H9 (cell line): Measurements from ENCODE around the gene MRTO4. TPM values are rescaled to one million over a fixed set of nuclear protein-coding genes. Genes with fewer than 3 reads are reported as not detected.
"Not testable (repeated sequence)": the region's sequence is repeated elsewhere in the genome, so short reads cannot be mapped to it uniquely, and the experiment has no call there.

Experiments
- DNase-seq: peaks from one replicate; pipeline ENCODE4 v3.0.0-alpha.2; 2017
- H2AFZ ChIP-seq: one replicate; pipeline ENCODE4 v1.6.1; 2013; ENCODE audit warnings: mild to moderate bottlenecking, low read length, control low read depth, moderate library complexity
- H2AK5ac ChIP-seq: 2 replicates; pipeline ENCODE4 v1.6.1; 2013; ENCODE audit warnings: low read length, control low read depth, mixed read lengths; ENCODE audit not compliant: insufficient read length
- H2BK120ac ChIP-seq: one replicate; pipeline ENCODE4 v1.6.1; 2013; ENCODE audit warnings: low read depth, mild to moderate bottlenecking, low read length, control low read depth, inconsistent platforms; ENCODE audit not compliant: poor library complexity, severe bottlenecking
- H2BK12ac ChIP-seq: 2 replicates; pipeline ENCODE4 v1.6.1; 2013; ENCODE audit warnings: low read length, control low read depth, mixed read lengths, low read depth; ENCODE audit not compliant: insufficient read length
- H2BK15ac ChIP-seq: 2 replicates; pipeline ENCODE4 v1.6.1; 2013; ENCODE audit warnings: low read depth, low read length, control low read depth
- H2BK20ac ChIP-seq: one replicate; pipeline ENCODE4 v1.6.1; 2013; ENCODE audit warnings: low read depth, mild to moderate bottlenecking, low read length, control low read depth, inconsistent platforms; ENCODE audit not compliant: poor library complexity, severe bottlenecking
- H2BK5ac ChIP-seq: 2 replicates; pipeline ENCODE4 v1.6.1; 2013; ENCODE audit warnings: low read length, control low read depth, mixed read lengths; ENCODE audit not compliant: insufficient read length
- H3K14ac ChIP-seq: 2 replicates; pipeline ENCODE4 v1.6.1; 2013; ENCODE audit warnings: low read length, control low read depth; ENCODE audit not compliant: insufficient read depth
- H3K18ac ChIP-seq: 2 replicates; pipeline ENCODE4 v1.6.1; 2013; ENCODE audit warnings: low read depth, mild to moderate bottlenecking, mixed read lengths, low read length, control low read depth; ENCODE audit not compliant: insufficient read length
- H3K23ac ChIP-seq: 2 replicates; pipeline ENCODE4 v1.6.1; 2013; ENCODE audit warnings: low read length, control low read depth, mixed read lengths, low read depth; ENCODE audit not compliant: insufficient read length
- H3K23me2 ChIP-seq: 2 replicates; pipeline ENCODE4 v1.6.1; 2013; ENCODE audit warnings: low read depth, mild to moderate bottlenecking, mixed read lengths, low read length, control low read depth; ENCODE audit not compliant: insufficient read length, poor library complexity, severe bottlenecking
- H3K27ac ChIP-seq: 2 replicates; pipeline ENCODE4 v1.5.1; 2013; ENCODE audit warnings: low read length, control low read depth, mixed read lengths, low read depth; ENCODE audit not compliant: insufficient read length
- H3K27me3 ChIP-seq: 2 replicates; pipeline ENCODE4 v1.6.1; 2013; ENCODE audit warnings: low read length, control low read depth, inconsistent platforms; ENCODE audit not compliant: insufficient read depth
- H3K4ac ChIP-seq: 2 replicates; pipeline ENCODE4 v1.6.1; 2013; ENCODE audit warnings: low read depth, mild to moderate bottlenecking, control low read depth, inconsistent platforms, low read length, moderate library complexity
- H3K4me1 ChIP-seq: 2 replicates; pipeline ENCODE4 v1.6.1; 2013; ENCODE audit warnings: low read length, control low read depth, inconsistent platforms; ENCODE audit not compliant: insufficient read depth
- H3K4me2 ChIP-seq: 2 replicates; pipeline ENCODE4 v1.6.1; 2013; ENCODE audit warnings: low read length, control low read depth, mixed read lengths; ENCODE audit not compliant: insufficient read length, insufficient read depth
- H3K56ac ChIP-seq: 2 replicates; pipeline ENCODE4 v1.6.1; 2013; ENCODE audit warnings: low read depth, mild to moderate bottlenecking, mixed read lengths, low read length, control low read depth; ENCODE audit not compliant: insufficient read length
- H3K79me1 ChIP-seq: 2 replicates; pipeline ENCODE4 v1.6.1; 2013; ENCODE audit warnings: low read depth, mild to moderate bottlenecking, moderate library complexity, low read length, control low read depth, inconsistent platforms; ENCODE audit not compliant: insufficient read depth, poor library complexity, severe bottlenecking
- H3K79me2 ChIP-seq: 2 replicates; pipeline ENCODE4 v1.6.1; 2013; ENCODE audit warnings: low read length, control low read depth, inconsistent platforms; ENCODE audit not compliant: insufficient read depth
- H3K9ac ChIP-seq: 2 replicates; pipeline ENCODE4 v1.6.1; 2013; ENCODE audit warnings: low read length, control low read depth, mixed read lengths; ENCODE audit not compliant: insufficient read length; ENCODE audit errors: extremely low read depth
- H3K9me3 ChIP-seq: one replicate; pipeline ENCODE4 v1.6.1; 2013; ENCODE audit warnings: low read depth, low read length, inconsistent platforms; ENCODE audit not compliant: control insufficient read depth
- H3T11ph ChIP-seq: one replicate; pipeline ENCODE4 v1.6.1; 2013; ENCODE audit warnings: mild to moderate bottlenecking, low read length, control low read depth, inconsistent platforms
- H4K20me1 ChIP-seq: one replicate; pipeline ENCODE4 v1.6.1; 2013; ENCODE audit not compliant: control insufficient read depth, insufficient read length, insufficient read depth
- H4K5ac ChIP-seq: 2 replicates; pipeline ENCODE4 v1.6.1; 2013; ENCODE audit warnings: low read depth, mild to moderate bottlenecking, mixed read lengths, low read length, control low read depth; ENCODE audit not compliant: insufficient read length
- H4K8ac ChIP-seq: replicated peaks from 2 replicates; pipeline ENCODE4 v1.6.1; 2013; ENCODE audit warnings: low read length, control low read depth, mixed read lengths, low read depth; ENCODE audit not compliant: insufficient read length
- H4K91ac ChIP-seq: 2 replicates; pipeline ENCODE4 v1.6.1; 2013; ENCODE audit warnings: low read depth, mild to moderate bottlenecking, moderate library complexity, mixed read lengths, low read length, control low read depth; ENCODE audit not compliant: insufficient read length
- H3K27ac Mint-ChIP-seq, 3 experiments: 2 replicates in 2 of 3; 3 replicates in 1 of 3; pipeline ENCODE4 v1.8.0; 2020 to 2021; ENCODE audit warnings: mixed read lengths in 3 of 3, mild to moderate bottlenecking in 1 of 3, moderate library complexity in 1 of 3
- H3K27me3 Mint-ChIP-seq: 2 replicates; pipeline ENCODE4 v1.8.0; 2021; ENCODE audit warnings: low read depth, mild to moderate bottlenecking, moderate library complexity, mixed read lengths
- H3K36me3 Mint-ChIP-seq, 3 experiments: 2 replicates in 2 of 3; 3 replicates in 1 of 3; pipeline ENCODE4 v1.8.0; 2020 to 2021; ENCODE audit warnings: low read depth in 3 of 3, mixed read lengths in 3 of 3; ENCODE audit not compliant: insufficient read depth in 1 of 3
- H3K4me1 Mint-ChIP-seq, 2 experiments: 2 replicates each; pipeline ENCODE4 v1.8.0; 2020; ENCODE audit warnings: mixed read lengths in 2 of 2
- H3K4me3 Mint-ChIP-seq, 2 experiments: 2 replicates in 1 of 2; 3 replicates in 1 of 2; pipeline ENCODE4 v1.8.0; 2020 to 2021; ENCODE audit warnings: mild to moderate bottlenecking in 2 of 2, mixed read lengths in 2 of 2, moderate library complexity in 1 of 2
- H3K9me3 Mint-ChIP-seq, 2 experiments: 2 replicates in 1 of 2; 3 replicates in 1 of 2; pipeline ENCODE4 v1.8.0; 2020; ENCODE audit warnings: mild to moderate bottlenecking in 2 of 2, mixed read lengths in 2 of 2, moderate library complexity in 1 of 2
- WGBS: extraction: QIAGEN DNeasy Blood & Tissue Kit; methylation state at CpG from one replicate; pipeline ENCODE4 v1.1.7; 2013; ENCODE audit warnings: missing lambda C conversion rate, low lambda C conversion rate, mixed read lengths; ENCODE audit not compliant: insufficient read length; ENCODE audit errors: extremely low coverage; 5-methylcytosine and 5-hydroxymethylcytosine counted together
- total RNA-seq: library from RNA; stranded (reverse); gene quantifications from 2 replicates; pipeline ENCODE4 v1.2.1, GENCODE V29; 2021
- TF ChIP-seq, protein P1 (sequence below): fragments of 200-600 bp; sonication (generic); conservative IDR thresholded peaks from 3 replicates; pipeline ENCODE4 v1.8.0; 2021; ENCODE audit warnings: antibody characterized with exemption, mild to moderate bottlenecking

Gene MRTO4
- total RNA-seq, 1 experiment from 2014 or later, result 78.3 TPM

GRCh38 chr1:19273106-19273843 is 21.7 kb downstream of the MRTO4 start:
- no peak overlapping the region for H4K8ac ChIP-seq
- H2BK5ac ChIP-seq, result no peak overlapping the region
- no peaks in the 10 kb centered on the region; the same call in 1 of the 2 replicates for H3K27me3 Mint-ChIP-seq
- H3K27ac ChIP-seq, result no peak overlapping the region
- H3K18ac ChIP-seq, result no peak overlapping the region
- no peaks in the 10 kb centered on the region for H3K4me1 ChIP-seq
- no peaks in the 10 kb centered on the region for H3K79me2 ChIP-seq
- H3K4ac ChIP-seq, result no peak overlapping the region
- no peaks in the 10 kb centered on the region for H3K4me1 Mint-ChIP-seq
- no peak overlapping the region for H4K91ac ChIP-seq
- peak overlapping the region in 2 of 3 experiments; percentile 18 to 72; a peak in 3 of 7 replicates for H3K27ac Mint-ChIP-seq
- H3K56ac ChIP-seq, result no peak overlapping the region
- TF ChIP-seq, protein P1, sequence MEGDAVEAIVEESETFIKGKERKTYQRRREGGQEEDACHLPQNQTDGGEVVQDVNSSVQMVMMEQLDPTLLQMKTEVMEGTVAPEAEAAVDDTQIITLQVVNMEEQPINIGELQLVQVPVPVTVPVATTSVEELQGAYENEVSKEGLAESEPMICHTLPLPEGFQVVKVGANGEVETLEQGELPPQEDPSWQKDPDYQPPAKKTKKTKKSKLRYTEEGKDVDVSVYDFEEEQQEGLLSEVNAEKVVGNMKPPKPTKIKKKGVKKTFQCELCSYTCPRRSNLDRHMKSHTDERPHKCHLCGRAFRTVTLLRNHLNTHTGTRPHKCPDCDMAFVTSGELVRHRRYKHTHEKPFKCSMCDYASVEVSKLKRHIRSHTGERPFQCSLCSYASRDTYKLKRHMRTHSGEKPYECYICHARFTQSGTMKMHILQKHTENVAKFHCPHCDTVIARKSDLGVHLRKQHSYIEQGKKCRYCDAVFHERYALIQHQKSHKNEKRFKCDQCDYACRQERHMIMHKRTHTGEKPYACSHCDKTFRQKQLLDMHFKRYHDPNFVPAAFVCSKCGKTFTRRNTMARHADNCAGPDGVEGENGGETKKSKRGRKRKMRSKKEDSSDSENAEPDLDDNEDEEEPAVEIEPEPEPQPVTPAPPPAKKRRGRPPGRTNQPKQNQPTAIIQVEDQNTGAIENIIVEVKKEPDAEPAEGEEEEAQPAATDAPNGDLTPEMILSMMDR, result no peak
- no peaks in the 10 kb centered on the region for H3K79me1 ChIP-seq
- H2AK5ac ChIP-seq, result no peak overlapping the region
- H2BK120ac ChIP-seq, result no peak overlapping the region
- no peak for DNase-seq
- H2BK15ac ChIP-seq, result no peak overlapping the region
- H3K9me3 Mint-ChIP-seq, result no peaks in the 10 kb centered on the region; a peak in 2 of 5 replicates
- no peak overlapping the region for H4K5ac ChIP-seq
- H3K4me2 ChIP-seq, result no peak overlapping the region
- H2BK12ac ChIP-seq, result no peak overlapping the region
- no peak overlapping the region for H3K14ac ChIP-seq
- H3K36me3 Mint-ChIP-seq, result 0 out of 7 replicates have a peak, but pooled peaks cover 0 to 1% (median 0%) of the 10 kb centered on the region in 3 experiments
- no peaks in the 10 kb centered on the region for H3K9me3 ChIP-seq
- no peak overlapping the region for H3K9ac ChIP-seq
- H3K4me3 Mint-ChIP-seq, result no peak overlapping the region
- no peaks in the 10 kb centered on the region for H3K23me2 ChIP-seq
- H2AFZ ChIP-seq, result no peak overlapping the region
- H3T11ph ChIP-seq, result no peak overlapping the region
- no peaks in the 10 kb centered on the region for H3K27me3 ChIP-seq
- no peak overlapping the region for H3K23ac ChIP-seq
- no peaks in the 10 kb centered on the region for H4K20me1 ChIP-seq
- no peak overlapping the region for H2BK20ac ChIP-seq
- WGBS, result no CpG with 5 or more reads among the region's 22 CpGs

DNA sequence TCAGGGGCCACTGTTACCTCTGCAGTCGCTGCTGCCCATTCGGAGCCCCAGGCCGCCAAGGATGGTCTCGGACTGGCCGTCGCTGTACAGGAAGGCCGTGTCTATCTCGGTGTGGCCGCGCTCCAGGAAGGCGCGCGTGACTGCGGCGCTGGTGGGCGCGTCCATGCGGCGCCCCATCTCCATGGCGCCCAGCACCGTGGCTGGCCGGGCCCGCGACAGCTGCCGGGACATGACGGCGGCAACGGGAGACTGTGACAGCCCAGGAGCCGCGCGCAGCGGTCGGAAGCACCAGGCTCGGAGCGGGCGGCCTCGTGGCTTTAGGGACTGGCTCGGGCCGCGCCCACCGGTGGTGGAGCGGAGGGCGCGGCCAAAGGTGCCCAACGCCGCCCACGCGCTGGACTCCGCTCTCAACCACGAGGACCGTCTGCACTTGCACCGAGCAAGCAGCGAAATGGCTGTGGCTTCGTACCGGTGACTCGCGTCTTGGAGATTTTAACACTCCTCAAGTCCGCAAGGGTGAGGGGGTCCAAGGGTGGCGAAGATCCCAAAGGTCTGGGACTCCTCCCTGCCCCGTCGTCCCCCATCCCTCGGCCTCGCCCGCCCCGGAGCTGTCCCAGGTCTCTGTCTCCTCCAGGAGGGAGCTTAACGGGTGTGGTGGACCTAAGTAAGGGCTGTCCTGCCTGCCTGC is 22.4 kb downstream of the MRTO4 start:
- H3K27ac ChIP-seq, H3K56ac ChIP-seq, H3K4me1 Mint-ChIP-seq, H3K9me3 Mint-ChIP-seq, H3K4me1 ChIP-seq, H3K14ac ChIP-seq, H3K18ac ChIP-seq, H3K36me3 Mint-ChIP-seq, H2AK5ac ChIP-seq, H3K23ac ChIP-seq, H3K4me2 ChIP-seq, H3K27me3 Mint-ChIP-seq, H2BK12ac ChIP-seq, H2AFZ ChIP-seq, H3K9ac ChIP-seq, H3K79me1 ChIP-seq, H3K4me3 Mint-ChIP-seq, H2BK15ac ChIP-seq, DNase-seq, H3K27ac Mint-ChIP-seq, H3K9me3 ChIP-seq, H4K91ac ChIP-seq, H2BK120ac ChIP-seq, H3K4ac ChIP-seq, H3T11ph ChIP-seq, H3K79me2 ChIP-seq, H4K5ac ChIP-seq, H2BK5ac ChIP-seq, H2BK20ac ChIP-seq, H4K8ac ChIP-seq, H4K20me1 ChIP-seq, H3K27me3 ChIP-seq, H3K23me2 ChIP-seq: not testable (repeated sequence)
- WGBS, result no CpG with 5 or more reads among the region's 66 CpGs
